AG08396 (cell line): ENCODE results near the gene DDIT4.
"Not testable (repeated sequence)": the region's sequence is repeated elsewhere in the genome, so short reads cannot be mapped to it uniquely, and the experiment has no call there.

ENCODE experiments used
- DNase-seq: peaks from one replicate; pipeline ENCODE4 v3.0.0; 2012; ENCODE audit warnings: low spot score, mixed read lengths

The DDIT4 gene, protein sequence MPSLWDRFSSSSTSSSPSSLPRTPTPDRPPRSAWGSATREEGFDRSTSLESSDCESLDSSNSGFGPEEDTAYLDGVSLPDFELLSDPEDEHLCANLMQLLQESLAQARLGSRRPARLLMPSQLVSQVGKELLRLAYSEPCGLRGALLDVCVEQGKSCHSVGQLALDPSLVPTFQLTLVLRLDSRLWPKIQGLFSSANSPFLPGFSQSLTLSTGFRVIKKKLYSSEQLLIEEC

DNA sequence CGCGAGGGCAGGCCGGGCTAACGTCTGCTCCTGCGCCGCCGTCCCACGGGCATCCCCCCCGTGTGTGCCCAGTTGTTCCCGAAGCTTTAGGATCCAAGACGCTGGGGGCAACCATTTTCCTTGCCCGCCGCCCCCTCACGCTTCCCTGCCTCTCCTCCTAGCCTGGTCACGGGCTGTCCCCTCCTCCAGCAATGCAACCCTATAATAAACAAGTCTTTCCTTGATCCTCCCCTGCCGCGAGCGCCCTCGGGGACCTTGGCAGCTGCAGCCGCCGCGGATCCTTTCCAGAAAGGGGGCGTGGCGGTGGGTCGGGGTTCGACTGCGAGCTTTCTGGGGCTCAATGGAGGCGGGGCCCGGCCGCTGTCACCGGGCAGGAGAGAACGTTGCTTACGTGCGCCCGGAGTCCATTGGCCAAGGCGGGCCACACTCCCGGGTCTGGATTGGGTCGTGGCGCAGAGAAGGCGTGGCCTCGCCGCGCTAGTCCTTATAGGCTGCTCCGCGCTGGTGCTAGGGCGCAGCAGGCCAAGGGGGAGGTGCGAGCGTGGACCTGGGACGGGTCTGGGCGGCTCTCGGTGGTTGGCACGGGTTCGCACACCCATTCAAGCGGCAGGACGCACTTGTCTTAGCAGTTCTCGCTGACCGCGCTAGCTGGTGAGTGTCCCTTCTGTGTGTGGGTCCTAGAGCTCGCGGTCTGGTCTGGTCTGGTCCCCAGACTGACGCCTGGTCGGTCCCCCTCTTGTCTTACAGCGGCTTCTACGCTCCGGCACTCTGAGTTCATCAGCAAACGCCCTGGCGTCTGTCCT is at the start of gene DDIT4:
Gene DDIT4, plus strand, starts transcription at position 515 of the 803 bp plus-strand sequence. CDS start 293 bp downstream, outside the sequence.
- peak; percentile 99 for DNase-seq

GRCh38 chr10:72224191-72224590 is 49.5 kb upstream of the DDIT4 start:
- DNase-seq = not testable (repeated sequence)

GRCh38 chr10:72226418-72227027 is 47.2 kb upstream of the DDIT4 start:
- no peak for DNase-seq

DNA sequence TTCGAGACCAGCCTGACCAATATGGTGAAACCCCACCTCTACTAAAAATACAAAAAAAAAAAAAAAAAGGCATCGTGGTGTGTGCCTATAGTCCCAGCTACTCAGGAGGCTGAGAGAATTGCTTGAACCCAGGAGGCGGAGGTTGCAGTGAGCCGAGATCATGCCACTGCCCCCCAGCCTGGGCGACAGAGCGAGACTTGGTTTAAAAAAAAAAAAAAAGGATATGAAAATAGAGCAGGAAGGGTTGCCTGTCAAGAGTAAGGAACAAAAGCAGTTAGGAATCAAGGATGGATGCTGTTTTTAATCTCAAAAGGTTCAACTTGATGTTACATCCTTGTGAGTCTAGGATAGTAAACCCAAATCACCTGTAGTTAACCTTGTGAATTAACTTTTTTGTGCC is 45.9 kb upstream of the DDIT4 start:
- no peak for DNase-seq

- no peak for DNase-seq
Measured at GRCh38 chr10:72228318-72228751, 45.4 kb upstream of the DDIT4 start.

DNA sequence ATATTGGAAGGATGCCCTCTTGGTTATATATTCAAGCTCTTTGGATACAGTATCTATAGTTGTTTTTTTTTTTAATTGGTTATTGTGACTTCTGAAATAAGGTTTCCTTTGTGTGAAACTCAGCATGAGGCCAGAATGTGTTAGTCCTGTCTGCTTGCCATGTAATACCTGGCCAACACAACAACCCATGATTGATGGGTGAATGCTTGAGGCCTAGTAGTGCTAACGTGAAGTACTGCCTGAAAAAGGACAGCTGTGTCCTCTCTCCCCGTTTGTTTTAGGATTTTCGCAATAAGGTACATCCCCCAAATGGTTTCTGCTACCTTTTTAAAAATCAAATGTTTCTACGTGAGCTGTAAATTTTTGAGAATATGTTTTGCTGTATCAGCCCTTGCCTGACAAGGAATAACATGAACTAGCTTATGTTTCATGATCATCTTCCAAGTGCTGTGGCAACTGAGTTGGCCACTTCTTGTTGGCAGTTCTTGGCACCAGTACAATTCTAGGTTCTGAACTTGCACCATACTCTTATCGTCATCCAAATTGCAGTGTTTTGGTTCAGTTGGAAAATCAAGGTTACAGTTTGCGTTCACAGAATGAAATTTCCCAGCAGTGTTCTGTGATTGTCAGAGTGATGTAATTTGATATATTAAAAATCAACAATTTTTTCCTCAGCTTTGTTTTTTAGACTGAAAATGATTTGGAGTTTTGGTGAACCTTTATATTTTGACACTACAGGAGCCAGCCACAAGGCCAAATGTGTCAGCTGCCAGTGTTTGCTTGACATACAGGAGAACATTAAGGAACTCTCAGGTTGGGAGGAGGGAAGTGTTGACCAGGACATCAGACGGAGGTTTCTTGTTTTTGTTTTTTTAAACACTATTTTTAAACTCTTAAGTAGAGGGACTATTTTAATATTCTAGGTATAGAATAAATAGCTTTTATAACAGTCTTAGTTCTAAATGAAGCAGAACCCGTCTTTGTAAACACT is 44.2 kb upstream of the DDIT4 start:
- no peak for DNase-seq

GRCh38 chr10:72233621-72234020 is 40.1 kb upstream of the DDIT4 start:
- no peak for DNase-seq

DNA sequence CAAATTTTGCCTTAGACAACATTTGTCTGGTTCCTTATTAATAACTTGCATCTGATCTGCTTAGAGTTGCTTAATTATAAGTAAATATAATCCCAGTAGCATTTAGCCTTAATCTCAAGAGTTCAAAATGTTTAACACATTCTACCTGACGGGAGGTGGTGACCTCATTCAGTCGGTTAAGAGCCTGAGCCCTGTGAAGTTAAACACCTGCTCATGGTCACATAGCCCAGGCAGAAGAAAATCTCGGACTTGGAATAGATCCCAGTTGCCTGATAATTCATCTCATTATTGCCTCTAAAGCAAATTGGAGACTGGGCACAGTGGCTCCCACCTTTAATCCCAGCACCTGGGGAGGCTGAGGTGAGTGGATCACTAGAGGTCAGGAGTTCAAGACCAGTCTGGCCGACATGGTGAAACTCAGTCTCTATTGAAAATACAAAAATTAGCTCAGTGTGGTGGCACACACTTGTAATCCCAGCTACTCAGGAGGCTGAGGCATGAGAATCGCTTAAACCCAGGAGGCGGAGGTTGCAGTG is 39.1 kb upstream of the DDIT4 start:
- DNase-seq = no peak

DNA sequence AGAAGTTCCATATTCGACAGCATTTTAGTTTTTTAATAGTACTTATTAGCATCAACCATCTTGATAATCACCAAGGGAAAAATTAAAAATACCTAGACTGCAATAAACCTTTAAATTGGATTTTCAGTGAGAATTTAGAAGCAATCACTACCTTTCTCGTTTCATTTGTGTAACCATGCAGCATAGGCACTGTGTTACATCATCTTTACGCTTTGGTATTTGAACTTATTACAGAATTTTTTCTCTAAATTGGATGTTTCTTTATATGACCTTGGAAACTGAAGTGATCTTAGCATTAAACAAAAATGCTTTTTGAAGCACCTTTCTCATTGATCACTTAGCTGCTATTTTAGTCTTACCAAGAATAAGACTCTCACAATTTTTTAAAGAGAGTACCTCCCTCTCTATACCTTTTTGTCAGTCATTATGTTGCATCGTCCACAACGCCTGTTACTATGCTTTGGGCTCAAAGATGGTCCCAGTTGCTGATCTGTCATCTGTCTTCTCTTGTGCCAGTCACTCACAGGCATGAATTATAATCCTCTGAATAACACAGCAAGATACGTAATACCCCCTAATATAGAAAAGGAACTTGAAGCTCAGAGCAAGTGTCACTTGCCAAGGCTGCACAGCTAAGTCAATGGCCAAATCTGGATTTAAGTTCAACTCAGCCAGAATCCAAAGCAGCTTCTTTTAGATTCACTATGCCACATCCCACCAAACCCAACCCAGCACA is 38.0 kb upstream of the DDIT4 start:
- no peak for DNase-seq

GRCh38 chr10:72238392-72239175 is 35.1 kb upstream of the DDIT4 start:
- DNase-seq = no peak

DNA sequence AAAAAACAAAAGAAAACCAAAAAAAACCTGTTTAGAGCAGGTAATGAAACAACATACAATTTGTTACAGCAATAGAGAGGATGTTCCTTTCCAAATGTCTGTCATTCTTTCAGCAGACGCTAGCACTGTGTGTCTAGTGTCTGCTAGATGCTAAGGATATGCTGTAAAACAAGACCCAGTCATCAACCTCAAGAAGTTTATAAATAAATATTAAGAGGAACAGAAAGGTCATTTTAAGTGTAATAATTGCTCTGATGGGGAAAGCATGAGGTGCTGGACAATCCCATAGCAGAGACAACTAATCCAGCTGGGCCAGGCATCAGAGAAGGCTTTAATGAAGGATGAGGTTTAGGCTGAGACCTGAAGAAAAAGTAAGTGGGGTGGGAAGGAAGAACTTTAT is 34.3 kb upstream of the DDIT4 start:
- DNase-seq = no peak

- no peak for DNase-seq
Measured at GRCh38 chr10:72240371-72240770, 33.4 kb upstream of the DDIT4 start.

DNA sequence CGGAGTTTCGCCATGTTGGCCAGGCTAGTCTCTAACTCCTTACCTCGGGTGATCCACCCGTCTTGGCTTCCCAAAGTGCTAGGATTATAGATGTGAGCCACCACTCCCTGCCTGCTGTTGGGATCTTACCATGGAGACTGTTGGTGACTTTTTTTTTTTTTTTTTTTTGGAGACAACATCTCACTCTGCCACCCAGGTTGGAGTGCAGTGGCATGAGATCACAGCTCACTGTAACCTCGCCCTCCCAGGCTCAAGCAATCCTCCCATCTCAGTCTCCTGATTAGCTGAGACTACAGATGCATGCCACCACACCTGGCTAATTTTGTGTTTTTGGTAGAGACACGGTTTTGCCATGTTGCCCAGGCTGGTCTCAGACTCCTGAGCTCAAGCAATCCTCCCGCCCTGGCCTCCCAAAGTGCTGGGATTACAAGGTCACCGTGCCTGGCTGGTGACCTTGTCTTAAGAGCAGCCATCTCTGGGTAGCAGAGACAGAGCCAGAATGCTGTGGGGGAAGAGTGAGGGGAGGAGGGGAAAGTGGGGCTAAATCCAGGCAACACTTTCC is 32.0 kb upstream of the DDIT4 start:
- no peak for DNase-seq

- no peak for DNase-seq
Measured at GRCh38 chr10:72242675-72243074, 31.0 kb upstream of the DDIT4 start.

GRCh38 chr10:72243822-72244437 is 29.8 kb upstream of the DDIT4 start:
- DNase-seq = peak; percentile 79

- no peak for DNase-seq
Measured at GRCh38 chr10:72244573-72245038, 29.1 kb upstream of the DDIT4 start.

GRCh38 chr10:72245949-72246525 is 27.7 kb upstream of the DDIT4 start:
- no peak for DNase-seq

DNA sequence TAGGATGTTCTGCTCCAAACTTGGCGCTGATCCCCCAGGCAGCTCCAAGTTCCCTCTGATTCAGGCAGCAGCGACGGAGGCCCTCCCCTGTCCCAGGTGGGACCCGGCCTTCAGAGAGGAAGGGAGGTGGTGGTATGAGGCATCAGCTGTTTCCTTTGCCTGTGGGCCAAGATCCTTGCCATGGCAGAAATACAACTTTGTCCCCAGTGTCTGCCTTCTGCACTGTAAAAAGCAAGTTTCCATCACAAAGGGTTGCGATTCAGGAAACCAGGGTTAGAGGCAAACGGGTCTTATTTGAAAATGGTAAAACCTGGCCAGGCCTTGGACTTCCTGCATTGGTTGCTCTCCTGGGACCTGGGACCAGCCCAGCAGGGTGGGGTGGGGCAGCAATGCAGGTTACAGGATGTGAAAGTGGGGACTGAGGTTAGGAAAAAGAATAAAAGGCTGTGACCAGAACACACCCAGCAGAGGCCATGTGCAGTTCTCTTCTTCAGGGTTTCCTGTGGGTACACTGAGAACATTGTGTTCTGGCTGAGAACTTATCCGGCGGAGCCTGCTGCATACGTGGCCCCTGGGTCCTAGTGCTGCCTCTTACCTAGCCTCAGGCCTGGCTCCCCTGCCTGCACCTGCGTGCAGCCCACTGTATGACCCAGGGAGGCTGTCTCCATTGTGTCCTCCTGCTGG is 25.1 kb upstream of the DDIT4 start:
- no peak for DNase-seq
